Activated naive CD4-positive, alpha-beta T cell treated with anti-CD3 and anti-CD28 coated beads for 36 hours (primary cell): Measurements from ENCODE around the gene RPF1. TPM values are rescaled to one million over a fixed set of nuclear protein-coding genes. Genes with fewer than 3 reads are reported as not detected.

Experiments used
- CTCF ChIA-PET: fragments of 350-600 bp; sonication (Branson Sonifier 250); formaldehyde crosslinking; loops from one replicate; lab custom pipeline; 2021; ENCODE audit warnings: antibody characterized with exemption; lab: Charles Lee
- DNase-seq: peaks from one replicate; pipeline ENCODE4 v3.0.0-alpha.2; 2020
- H3K27ac Mint-ChIP-seq: one replicate; pipeline ENCODE4 v1.8.0; 2021; ENCODE audit warnings: mild to moderate bottlenecking, mixed read lengths
- H3K27me3 Mint-ChIP-seq: one replicate; pipeline ENCODE4 v1.8.0; 2021; ENCODE audit warnings: low read depth, mixed read lengths
- H3K36me3 Mint-ChIP-seq: one replicate; pipeline ENCODE4 v1.8.0; 2021; ENCODE audit warnings: low read depth, mixed read lengths
- H3K4me1 Mint-ChIP-seq: one replicate; pipeline ENCODE4 v1.8.0; 2021; ENCODE audit warnings: low read depth, mixed read lengths
- H3K4me3 Mint-ChIP-seq: one replicate; pipeline ENCODE4 v1.8.0; 2021; ENCODE audit warnings: mild to moderate bottlenecking, moderate library complexity, mixed read lengths
- H3K9me3 Mint-ChIP-seq: one replicate; pipeline ENCODE4 v1.8.0; 2021; ENCODE audit warnings: mixed read lengths
- intact Hi-C: fragments of 100-400 bp; cut with micrococcal nuclease; formaldehyde crosslinking; loops from one replicate; pipeline ENCODE4 v1.15.1; 2023
- total RNA-seq, 2 experiments: library from RNA; stranded (reverse); gene quantifications; one replicate each; pipeline ENCODE4 v1.2.3, GENCODE V29; 2021

The RPF1 gene
- total RNA-seq, 2 experiments from 2014 or later = 57.2 to 57.6 TPM

DNA sequence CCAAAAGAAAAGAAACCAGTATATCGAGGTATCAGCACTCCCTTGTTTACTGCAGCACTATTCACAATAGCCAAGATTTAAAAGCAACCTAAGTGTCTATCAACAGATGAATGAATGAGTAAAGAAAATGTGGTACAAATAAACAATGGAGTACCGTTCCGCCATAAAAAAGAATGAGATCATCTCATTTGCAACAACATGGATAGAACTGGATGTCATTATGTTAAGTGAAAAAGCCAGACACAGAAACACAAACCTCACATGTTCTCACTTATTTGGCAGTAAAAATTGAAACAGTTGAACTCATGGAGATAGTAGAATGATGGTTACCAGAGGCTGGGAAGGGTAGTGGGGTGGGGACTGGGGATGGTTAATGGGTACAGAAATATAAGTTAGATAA is 31.6 kb downstream of the RPF1 start:
- Mint-ChIP-seq H3K4me1 (no peaks in the 10 kb centered on the region), H3K9me3 (peaks cover 16% of the 10 kb centered on the region), H3K27ac (no peak overlapping the region), H3K4me3 (no peak overlapping the region), H3K27me3 (no peaks in the 10 kb centered on the region), H3K36me3 (peaks cover 7% of the 10 kb centered on the region)
- CTCF ChIA-PET = interaction anchor here (0.8 kb wide), 1 partner anchor 110 kb away, joined by 3 read pairs; no protein-coding TSS in a partner anchor
- intact Hi-C loops = no loop called here
- DNase-seq = no peak

- no peak overlapping the region for H3K4me3 Mint-ChIP-seq
- H3K9me3 Mint-ChIP-seq = peaks cover 2% of the 10 kb centered on the region
- no peak overlapping the region for H3K27ac Mint-ChIP-seq
- CTCF ChIA-PET = no interaction called here
- H3K27me3 Mint-ChIP-seq = no peaks in the 10 kb centered on the region
- no peaks in the 10 kb centered on the region for H3K4me1 Mint-ChIP-seq
- H3K36me3 Mint-ChIP-seq = peaks cover 3% of the 10 kb centered on the region
- intact Hi-C loops = no loop called here
- DNase-seq = no peak
Measured at GRCh38 chr1:84524590-84524989, 45.5 kb downstream of the RPF1 start.

DNA sequence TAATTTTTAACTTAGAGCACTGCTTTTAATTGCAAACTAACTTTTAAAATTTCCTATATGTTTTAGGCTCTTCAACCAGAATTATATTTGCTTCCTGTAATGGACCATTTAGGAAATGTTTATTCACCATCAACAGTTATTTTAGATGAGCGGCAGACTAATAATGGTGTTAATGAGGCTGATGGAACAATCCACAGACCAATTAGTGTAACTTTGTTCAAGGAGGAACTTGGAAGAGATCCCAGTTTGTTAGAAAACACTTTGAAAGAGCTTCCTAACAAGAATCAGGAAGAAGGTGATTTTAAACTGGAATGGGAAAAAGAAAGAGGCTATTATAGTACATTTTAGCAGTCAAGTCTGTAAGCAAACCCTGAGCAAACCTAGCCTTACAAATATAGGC is 46.7 kb downstream of the RPF1 start:
- intact Hi-C loops = no loop called here
- no peak overlapping the region for H3K4me3 Mint-ChIP-seq
- DNase-seq = no peak
- no peaks in the 10 kb centered on the region for H3K27me3 Mint-ChIP-seq
- no peaks in the 10 kb centered on the region for H3K4me1 Mint-ChIP-seq
- peaks cover 2% of the 10 kb centered on the region for H3K9me3 Mint-ChIP-seq
- no peak overlapping the region for H3K27ac Mint-ChIP-seq
- H3K36me3 Mint-ChIP-seq = peaks cover 3% of the 10 kb centered on the region
- CTCF ChIA-PET = no interaction called here

GRCh38 chr1:84538599-84538998 is 59.5 kb downstream of the RPF1 start:
- no peak for DNase-seq
- Mint-ChIP-seq H3K36me3 (peaks cover 5% of the 10 kb centered on the region), H3K27ac (no peak overlapping the region), H3K9me3 (no peaks in the 10 kb centered on the region), H3K27me3 (no peaks in the 10 kb centered on the region), H3K4me1 (peaks cover 12% of the 10 kb centered on the region), H3K4me3 (no peak overlapping the region)
- CTCF ChIA-PET = no interaction called here
- intact Hi-C loops = loop anchor here (10.0 kb wide), 1 partner anchor 604 kb away; no protein-coding TSS in a partner anchor

GRCh38 chr1:84539972-84540371 is 60.9 kb downstream of the RPF1 start:
- CTCF ChIA-PET = interaction anchor here (1.8 kb wide), 1 partner anchor 81 kb away, joined by 6 read pairs; no protein-coding TSS in a partner anchor
- H3K9me3 Mint-ChIP-seq = no peaks in the 10 kb centered on the region
- H3K4me3 Mint-ChIP-seq = no peak overlapping the region
- no peak overlapping the region for H3K27ac Mint-ChIP-seq
- H3K4me1 Mint-ChIP-seq = peaks cover 12% of the 10 kb centered on the region
- no peak for DNase-seq
- intact Hi-C loops = loop anchor here (10.0 kb wide), 1 partner anchor 605 kb away; no protein-coding TSS in a partner anchor
- no peaks in the 10 kb centered on the region for H3K27me3 Mint-ChIP-seq
- peaks cover 5% of the 10 kb centered on the region for H3K36me3 Mint-ChIP-seq

DNA sequence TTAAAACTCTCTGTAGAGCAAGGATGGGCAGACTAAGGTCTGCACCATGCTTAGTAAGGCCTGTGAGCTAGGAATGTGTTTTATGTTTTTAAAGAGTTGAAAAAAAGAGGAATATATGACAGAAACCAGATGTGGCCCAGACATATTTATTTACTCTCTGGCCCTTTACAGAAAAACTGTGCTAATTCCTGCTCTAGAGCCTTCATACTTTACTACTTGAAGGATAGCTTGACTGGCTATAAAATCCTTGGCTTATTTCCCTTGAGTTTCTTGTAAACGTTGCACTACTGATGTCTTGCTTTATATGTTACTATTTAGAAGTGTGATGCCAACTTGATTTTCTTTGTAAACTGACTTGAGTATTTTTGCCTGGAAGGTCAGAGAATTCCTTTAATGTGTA is 61.7 kb downstream of the RPF1 start:
- peaks cover 12% of the 10 kb centered on the region for H3K4me1 Mint-ChIP-seq
- peaks cover 5% of the 10 kb centered on the region for H3K36me3 Mint-ChIP-seq
- H3K27me3 Mint-ChIP-seq = no peaks in the 10 kb centered on the region
- no peak overlapping the region for H3K27ac Mint-ChIP-seq
- CTCF ChIA-PET = interaction anchor here (0.6 to 1.8 kb wide), 2 partner anchors 11 to 80 kb away, joined by 3 to 6 read pairs; no protein-coding TSS in a partner anchor
- no peaks in the 10 kb centered on the region for H3K9me3 Mint-ChIP-seq
- intact Hi-C loops = loop anchor here (1.0 kb wide), 1 partner anchor 98 kb away; no protein-coding TSS in a partner anchor
- H3K4me3 Mint-ChIP-seq = no peak overlapping the region
- no peak for DNase-seq

- Mint-ChIP-seq H3K27me3 (no peaks in the 10 kb centered on the region), H3K9me3 (no peaks in the 10 kb centered on the region), H3K27ac (no peak overlapping the region), H3K4me3 (no peak overlapping the region), H3K36me3 (peaks cover 5% of the 10 kb centered on the region), H3K4me1 (peaks cover 12% of the 10 kb centered on the region)
- no peak for DNase-seq
- CTCF ChIA-PET = interaction anchor here (0.8 to 1.4 kb wide), 2 partner anchors 85 to 104 kb away, joined by 3 to 4 read pairs; no protein-coding TSS in a partner anchor
- intact Hi-C loops = loop anchor here (1.0 kb wide), 1 partner anchor 99 kb away; no protein-coding TSS in a partner anchor
Measured at GRCh38 chr1:84541679-84542078, 62.6 kb downstream of the RPF1 start.

Other genes starting within 250 kb of the RPF1 start
- under 1 TPM; 0.30 to 0.36 TPM for gene SAMD13, start 177.6 kb upstream of the RPF1 start, total RNA-seq
- not detected for gene DNASE2B, start 80.8 kb upstream of the RPF1 start, total RNA-seq
- gene SPATA1, start 27.1 kb downstream of the RPF1 start, total RNA-seq = 1 to 10 TPM; 1.8 to 2.7 TPM
- gene GNG5, start 27.3 kb downstream of the RPF1 start, total RNA-seq = 100 to 1,000 TPM; 128 to 132 TPM
- 10 to 100 TPM; 21.1 to 21.2 TPM for gene CTBS, start 95.2 kb downstream of the RPF1 start, total RNA-seq
- gene SSX2IP, start 211.2 kb downstream of the RPF1 start, total RNA-seq = 10 to 100 TPM; 11.9 to 12.6 TPM